Natural killer cell (primary cell): ENCODE results near the gene BRS3. TPM values are rescaled to one million over a fixed set of nuclear protein-coding genes. Genes with fewer than 3 reads are reported as not detected.

Experiments used
- ATAC-seq, 3 donors: fragments of 150-1000 bp in 2 of 3; fragments of 200-7000 bp in 1 of 3; cut with Tn5 transposase; 1 replicate in 1 of 3; 2 replicates in 2 of 3; pipeline ENCODE4 v1.10.0; 2021; ENCODE audit warnings: mild to moderate bottlenecking in 2 of 3, moderate library complexity in 2 of 3
- DNase-seq, 2 donors: peaks; one replicate each; pipeline versions ENCODE4 v3.0.0 to v3.0.0-alpha.2; 2013 to 2021; ENCODE audit warnings: mixed read lengths in 1 of 2
- H3K27ac ChIP-seq: one replicate; pipeline ENCODE4 v1.5.1; 2013; ENCODE audit warnings: mild to moderate bottlenecking, low read length
- H3K27me3 ChIP-seq: one replicate; pipeline ENCODE4 v1.6.1; 2013; ENCODE audit warnings: low read length; ENCODE audit not compliant: control insufficient read depth, insufficient read depth
- H3K36me3 ChIP-seq: one replicate; pipeline ENCODE4 v1.6.1; 2013; ENCODE audit warnings: low read length; ENCODE audit not compliant: control insufficient read depth, insufficient read depth
- H3K4me1 ChIP-seq: one replicate; pipeline ENCODE4 v1.6.1; 2013; ENCODE audit warnings: low read length; ENCODE audit not compliant: control insufficient read depth, insufficient read depth
- H3K4me3 ChIP-seq: one replicate; pipeline ENCODE4 v1.5.1; 2013; ENCODE audit warnings: low read length
- H3K9me3 ChIP-seq: one replicate; pipeline ENCODE4 v1.6.1; 2013; ENCODE audit warnings: low read length; ENCODE audit not compliant: control insufficient read depth, insufficient read depth
- H3K27ac Mint-ChIP-seq, 2 donors: one replicate each; pipeline ENCODE4 v1.8.0; 2022; ENCODE audit warnings: mild to moderate bottlenecking in 2 of 2, mixed read lengths in 2 of 2, moderate library complexity in 1 of 2
- H3K27me3 Mint-ChIP-seq, 2 donors: one replicate each; pipeline ENCODE4 v1.8.0; 2022; ENCODE audit warnings: low read depth in 2 of 2, mixed read lengths in 2 of 2
- H3K36me3 Mint-ChIP-seq: one replicate; pipeline ENCODE4 v1.8.0; 2022; ENCODE audit warnings: mixed read lengths
- H3K4me1 Mint-ChIP-seq, 2 donors: one replicate each; pipeline ENCODE4 v1.8.0; 2022; ENCODE audit warnings: mixed read lengths in 2 of 2
- H3K4me3 Mint-ChIP-seq: one replicate; pipeline ENCODE4 v1.8.0; 2022; ENCODE audit warnings: mild to moderate bottlenecking, moderate library complexity, mixed read lengths
- H3K9me3 Mint-ChIP-seq, 2 donors: one replicate each; pipeline ENCODE4 v1.8.0; 2022; ENCODE audit warnings: mixed read lengths in 2 of 2
- WGBS: methylation state at CpG from one replicate; pipeline ENCODE4 v1.1.7; 2013; ENCODE audit warnings: missing lambda C conversion rate; ENCODE audit not compliant: insufficient coverage; 5-methylcytosine and 5-hydroxymethylcytosine counted together
- intact Hi-C: fragments of 100-400 bp; cut with micrococcal nuclease; formaldehyde crosslinking; loops from one replicate; pipeline ENCODE4 v1.14.2; 2022
- total RNA-seq, 4 donors: library from RNA; stranded (reverse); fragments of 120-200 nt in 1 of 4; gene quantifications; one replicate each; pipeline versions ENCODE4 v1.2.3 to v1.2.4, GENCODE V29; 2013 to 2022
- TF ChIP-seq, protein P1 (sequence below): fragments of 200-600 bp; IDR thresholded peaks from one replicate; pipeline ENCODE4 v1.8.0; 2022; ENCODE audit warnings: antibody characterized with exemption

BRS3 gene
- total RNA-seq, 3 donors from 2014 or later (not counting 1 experiment from before 2014, with no cell fraction given) = not detected

DNA sequence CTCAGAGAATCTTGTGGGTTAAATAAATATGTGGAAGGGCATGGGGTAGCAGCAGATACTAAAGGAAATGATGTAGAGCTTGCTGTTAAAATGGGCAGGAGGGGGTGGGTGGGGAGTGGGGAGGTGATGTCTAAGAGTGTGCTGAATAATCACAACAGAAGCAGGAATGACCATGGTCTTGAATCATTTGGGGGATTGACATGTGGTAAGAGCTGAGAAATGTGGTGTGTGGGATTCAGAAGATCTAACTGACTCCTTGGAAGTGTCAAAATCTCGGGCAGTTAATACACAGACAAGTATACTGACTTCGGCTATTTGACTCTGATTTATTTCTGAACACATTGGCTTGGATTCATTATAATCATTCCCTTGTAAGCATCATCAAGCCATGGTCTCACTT is 51.1 kb downstream of the BRS3 start:
- DNase-seq = no peak
- peak overlapping the region in 1 of 2 donors; percentile 21 for H3K27ac Mint-ChIP-seq
- peaks cover 0 to 9% of the 10 kb centered on the region in 2 donors for H3K27me3 Mint-ChIP-seq
- peaks cover 5 to 20% of the 10 kb centered on the region in 2 donors for H3K4me1 Mint-ChIP-seq
- 53% methylated on average over 2 of the region's 2 CpGs for WGBS
- H3K36me3 Mint-ChIP-seq = no peaks in the 10 kb centered on the region
- no peaks in the 10 kb centered on the region for H3K9me3 ChIP-seq
- ATAC-seq = peak in 1 of 3 donors; percentile 53
- H3K36me3 ChIP-seq = no peaks in the 10 kb centered on the region
- H3K4me3 ChIP-seq = no peak overlapping the region
- H3K27me3 ChIP-seq = no peaks in the 10 kb centered on the region
- H3K4me3 Mint-ChIP-seq = no peak overlapping the region
- H3K27ac ChIP-seq = no peak overlapping the region
- H3K9me3 Mint-ChIP-seq = no peaks in the 10 kb centered on the region
- peaks cover 12% of the 10 kb centered on the region for H3K4me1 ChIP-seq
- intact Hi-C loops = no loop called here
- TF ChIP-seq, protein P1, sequence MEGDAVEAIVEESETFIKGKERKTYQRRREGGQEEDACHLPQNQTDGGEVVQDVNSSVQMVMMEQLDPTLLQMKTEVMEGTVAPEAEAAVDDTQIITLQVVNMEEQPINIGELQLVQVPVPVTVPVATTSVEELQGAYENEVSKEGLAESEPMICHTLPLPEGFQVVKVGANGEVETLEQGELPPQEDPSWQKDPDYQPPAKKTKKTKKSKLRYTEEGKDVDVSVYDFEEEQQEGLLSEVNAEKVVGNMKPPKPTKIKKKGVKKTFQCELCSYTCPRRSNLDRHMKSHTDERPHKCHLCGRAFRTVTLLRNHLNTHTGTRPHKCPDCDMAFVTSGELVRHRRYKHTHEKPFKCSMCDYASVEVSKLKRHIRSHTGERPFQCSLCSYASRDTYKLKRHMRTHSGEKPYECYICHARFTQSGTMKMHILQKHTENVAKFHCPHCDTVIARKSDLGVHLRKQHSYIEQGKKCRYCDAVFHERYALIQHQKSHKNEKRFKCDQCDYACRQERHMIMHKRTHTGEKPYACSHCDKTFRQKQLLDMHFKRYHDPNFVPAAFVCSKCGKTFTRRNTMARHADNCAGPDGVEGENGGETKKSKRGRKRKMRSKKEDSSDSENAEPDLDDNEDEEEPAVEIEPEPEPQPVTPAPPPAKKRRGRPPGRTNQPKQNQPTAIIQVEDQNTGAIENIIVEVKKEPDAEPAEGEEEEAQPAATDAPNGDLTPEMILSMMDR = no peak

DNA sequence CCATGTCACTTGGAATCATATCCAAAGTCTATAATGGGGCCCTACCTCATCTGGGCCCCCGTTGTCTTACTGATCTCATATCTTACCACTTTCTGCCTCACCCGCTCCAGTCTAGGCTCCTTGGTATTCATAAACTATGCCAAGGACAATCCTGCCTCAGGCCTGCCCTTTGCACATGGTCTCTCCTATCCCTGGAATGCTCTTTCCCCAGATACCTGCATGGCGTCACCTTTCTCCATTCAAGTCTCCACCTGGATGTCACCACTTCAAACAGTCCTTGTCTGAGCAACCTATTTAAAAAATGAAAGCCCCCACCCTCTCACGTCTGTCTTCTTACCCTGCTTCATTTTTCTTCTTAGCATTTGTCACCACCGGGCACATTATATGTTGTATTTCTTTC is 52.5 kb downstream of the BRS3 start:
- ATAC-seq = no peak
- Histone ChIP-seq H3K27ac (no peak overlapping the region), H3K36me3 (no peaks in the 10 kb centered on the region), H3K4me3 (no peak overlapping the region), H3K4me1 (peaks cover 12% of the 10 kb centered on the region), H3K9me3 (no peaks in the 10 kb centered on the region), H3K27me3 (no peaks in the 10 kb centered on the region)
- DNase-seq = no peak
- TF ChIP-seq, protein P1 = no peak
- Mint-ChIP-seq H3K27ac (no peak overlapping the region), H3K36me3 (no peaks in the 10 kb centered on the region), H3K4me1 (peaks cover 5 to 26% of the 10 kb centered on the region in 2 donors), H3K4me3 (no peak overlapping the region), H3K27me3 (no peaks in the 10 kb centered on the region), H3K9me3 (no peaks in the 10 kb centered on the region)
- 93% methylated on average over 5 of the region's 5 CpGs for WGBS
- intact Hi-C loops = no loop called here

DNA sequence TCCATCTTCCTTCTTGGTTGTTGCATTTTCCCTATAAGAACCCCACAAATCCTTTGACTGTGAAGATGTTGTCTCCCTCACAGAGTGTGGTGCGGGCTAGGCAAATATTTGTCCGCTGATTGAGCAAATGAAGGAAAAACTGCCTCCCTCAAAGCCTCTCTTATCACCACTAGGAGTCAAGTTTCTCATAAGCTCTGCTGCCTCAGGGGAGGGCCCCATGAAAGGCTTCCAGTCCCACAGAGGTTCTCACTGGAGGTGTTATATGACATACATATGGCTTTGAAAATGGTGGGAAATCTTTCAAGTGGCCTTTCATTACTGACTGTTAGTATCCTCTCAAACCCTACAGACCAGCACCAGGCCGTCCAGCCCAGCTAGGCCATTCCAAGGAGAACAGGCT is 53.5 kb downstream of the BRS3 start:
- Mint-ChIP-seq H3K27ac (no peak overlapping the region), H3K36me3 (no peaks in the 10 kb centered on the region), H3K4me3 (no peak overlapping the region), H3K4me1 (peaks cover 14 to 36% of the 10 kb centered on the region in 2 donors), H3K9me3 (no peaks in the 10 kb centered on the region), H3K27me3 (no peaks in the 10 kb centered on the region)
- Histone ChIP-seq H3K4me1 (peaks cover 20% of the 10 kb centered on the region), H3K27me3 (no peaks in the 10 kb centered on the region), H3K4me3 (no peak overlapping the region), H3K36me3 (no peaks in the 10 kb centered on the region), H3K9me3 (no peaks in the 10 kb centered on the region), H3K27ac (no peak overlapping the region)
- TF ChIP-seq, protein P1 = no peak
- intact Hi-C loops = no loop called here
- no peak for DNase-seq
- 96% methylated on average over 3 of the region's 3 CpGs for WGBS
- no peak for ATAC-seq

DNA sequence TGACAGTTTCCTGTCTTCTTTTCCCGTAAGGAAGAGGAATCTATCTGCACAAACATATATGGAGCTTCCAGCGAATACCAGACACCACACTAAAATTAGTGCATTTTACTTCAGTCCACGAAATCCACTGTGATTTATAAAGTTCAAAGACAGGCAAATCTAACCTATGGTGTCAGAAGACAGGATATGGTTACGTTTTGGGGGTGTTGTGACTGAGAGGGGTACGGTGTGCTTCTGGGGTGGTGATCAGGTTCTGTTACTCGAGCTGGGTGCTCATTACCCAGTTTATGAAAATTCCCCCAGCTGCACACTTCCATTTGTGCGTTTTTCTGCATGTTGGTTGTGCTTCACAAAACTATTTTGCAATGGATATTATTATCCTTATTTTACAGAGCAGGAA is 54.5 kb downstream of the BRS3 start:
- TF ChIP-seq, protein P1 = no peak
- H3K9me3 ChIP-seq = no peaks in the 10 kb centered on the region
- H3K27me3 ChIP-seq = no peaks in the 10 kb centered on the region
- Mint-ChIP-seq H3K4me1 (peaks cover 24 to 46% of the 10 kb centered on the region in 2 donors), H3K9me3 (no peaks in the 10 kb centered on the region), H3K27ac (no peak overlapping the region), H3K4me3 (no peak overlapping the region), H3K36me3 (no peaks in the 10 kb centered on the region), H3K27me3 (no peaks in the 10 kb centered on the region)
- DNase-seq (peak in 1 of 2 donors; percentile 20), ATAC-seq (no peak)
- no peak overlapping the region for H3K4me3 ChIP-seq
- H3K4me1 ChIP-seq = peaks cover 26% of the 10 kb centered on the region
- no peaks in the 10 kb centered on the region for H3K36me3 ChIP-seq
- 44% methylated on average over 3 of the region's 7 CpGs for WGBS
- intact Hi-C loops = no loop called here
- H3K27ac ChIP-seq = no peak overlapping the region
